ENCODE results near the gene SV2C. TPM values are rescaled to one million over a fixed set of nuclear protein-coding genes. Genes with fewer than 3 reads are reported as not detected.

The SV2C gene
- total RNA-seq, 1 experiment from 2014 or later, result not detected

- H2AFZ ChIP-seq (ENCODE audit: low read depth, low read length, poor library complexity, severe bottlenecking), result no peak overlapping the region
- H3K4me2 ChIP-seq (ENCODE audit: low read length), result no peak overlapping the region
- DNase-seq (ENCODE audit: low read depth, low spot score), result no peak
- ChIA-PET POLR2A (no interaction called here), RAD21 (ENCODE audit: low non-redundant PET in 1 of 2, low total read pairs in 2 of 2, uncharacterized antibody in 2 of 2, unreplicated experiment in 2 of 2) (no interaction called here), CTCF (no interaction called here)
- no peaks in the 10 kb centered on the region for H4K20me1 ChIP-seq (ENCODE audit: insufficient read depth)
- H3K9ac ChIP-seq (ENCODE audit: low read length), result no peak overlapping the region
- H3K9me3 ChIP-seq (ENCODE audit: control insufficient read depth in 1 of 2, insufficient read depth in 1 of 2, low read depth in 1 of 2, low read length in 2 of 2), result no peaks in the 10 kb centered on the region
- ATAC-seq, result no peak
- H3K27me3 ChIP-seq (ENCODE audit: insufficient read depth, low read length), result peaks cover 60% of the 10 kb centered on the region
- H3K79me2 ChIP-seq (ENCODE audit: insufficient read depth, low read length), result no peaks in the 10 kb centered on the region
- H3K27ac ChIP-seq (ENCODE audit: low read depth, low read length), result no peak overlapping the region
- no peaks in the 10 kb centered on the region for H3K36me3 ChIP-seq (ENCODE audit: control insufficient read depth in 1 of 2, insufficient read depth in 2 of 2, low read length in 2 of 2)
- no TSS peak for BruUV-seq (replicated peaks)
- TF ChIP-seq SP1 (IDR thresholded peaks at IDR 0.05; ENCODE audit: low read depth), result no peak
- TF ChIP-seq RAD21 (IDR thresholded peaks at IDR 0.05; ENCODE audit: low read depth), result no peak
- TF ChIP-seq POLR2A (IDR thresholded peaks at IDR 0.05; ENCODE audit: borderline replicate concordance, extremely low read depth, insufficient read depth, insufficient read length), result no peak
- TF ChIP-seq ZFX (IDR thresholded peaks at IDR 0.05), result no peak
- TF ChIP-seq MAX (IDR thresholded peaks at IDR 0.05), result no peak
- no peaks in the 10 kb centered on the region for H3K4me1 ChIP-seq (ENCODE audit: control insufficient read depth in 1 of 2, insufficient read depth in 2 of 2, low read length in 2 of 2)
- intact Hi-C loops (cut with micrococcal nuclease), result no loop called here
- H3K9me2 ChIP-seq (ENCODE audit: insufficient read depth), result no peaks in the 10 kb centered on the region
- no peak overlapping the region for H3K4me3 ChIP-seq (replicated peaks in 1 of 2; ENCODE audit: low read depth in 1 of 2, low read length in 2 of 2)
Observed at GRCh38 chr5:76113103-76113502, 29.9 kb downstream of the SV2C start.

- TF ChIP-seq CBX3 (IDR thresholded peaks at IDR 0.05; ENCODE audit: low read depth) (no peak), EZH2 (IDR thresholded peaks at IDR 0.05) (no peak), ZFX (IDR thresholded peaks at IDR 0.05) (no peak), POLR2A (IDR thresholded peaks at IDR 0.05; ENCODE audit: borderline replicate concordance, extremely low read depth, insufficient read depth, insufficient read length) (no peak), SIN3A (IDR thresholded peaks at IDR 0.05; ENCODE audit: low read depth) (no peak)
- peaks cover 54% of the 10 kb centered on the region for H3K27me3 ChIP-seq (ENCODE audit: insufficient read depth, low read length)
- no peak for ATAC-seq
- H2AFZ ChIP-seq (ENCODE audit: low read depth, low read length, poor library complexity, severe bottlenecking), result no peak overlapping the region
- ChIA-PET RAD21 (ENCODE audit: low non-redundant PET in 1 of 2, low total read pairs in 2 of 2, uncharacterized antibody in 2 of 2, unreplicated experiment in 2 of 2) (no interaction called here), POLR2A (no interaction called here), CTCF (no interaction called here)
- no peaks in the 10 kb centered on the region for H4K20me1 ChIP-seq (ENCODE audit: insufficient read depth)
- no peaks in the 10 kb centered on the region for H3K36me3 ChIP-seq (ENCODE audit: control insufficient read depth in 1 of 2, insufficient read depth in 2 of 2, low read length in 2 of 2)
- no peak for DNase-seq (ENCODE audit: low read depth, low spot score)
- no peaks in the 10 kb centered on the region for H3K9me3 ChIP-seq (ENCODE audit: control insufficient read depth in 1 of 2, insufficient read depth in 1 of 2, low read depth in 1 of 2, low read length in 2 of 2)
- no peak overlapping the region for H3K27ac ChIP-seq (ENCODE audit: low read depth, low read length)
- intact Hi-C loops (cut with micrococcal nuclease), result no loop called here
- H3K4me2 ChIP-seq (ENCODE audit: low read length), result no peak overlapping the region
- H3K4me1 ChIP-seq (ENCODE audit: control insufficient read depth in 1 of 2, insufficient read depth in 2 of 2, low read length in 2 of 2), result no peaks in the 10 kb centered on the region
- H3K4me3 ChIP-seq (replicated peaks in 1 of 2; ENCODE audit: low read depth in 1 of 2, low read length in 2 of 2), result no peak overlapping the region
- H3K9me2 ChIP-seq (ENCODE audit: insufficient read depth), result no peaks in the 10 kb centered on the region
- BruUV-seq (replicated peaks), result no TSS peak
- no peak overlapping the region for H3K9ac ChIP-seq (ENCODE audit: low read length)
- no peaks in the 10 kb centered on the region for H3K79me2 ChIP-seq (ENCODE audit: insufficient read depth, low read length)
Observed at GRCh38 chr5:76114179-76114851, 31.1 kb downstream of the SV2C start.

Data from HCT116 (cell line).